ENCODE data around the gene TRHDE. TPM values are rescaled to one million over a fixed set of nuclear protein-coding genes. Genes with fewer than 3 reads are reported as not detected.
A peak's percentile ranks its signal among the peaks of the same experiment; 100 is the strongest.

The TRHDE gene
- total and polyA plus RNA-seq, 4 donors: 4.5 to 22.4 (median 7.3) TPM

DNA sequence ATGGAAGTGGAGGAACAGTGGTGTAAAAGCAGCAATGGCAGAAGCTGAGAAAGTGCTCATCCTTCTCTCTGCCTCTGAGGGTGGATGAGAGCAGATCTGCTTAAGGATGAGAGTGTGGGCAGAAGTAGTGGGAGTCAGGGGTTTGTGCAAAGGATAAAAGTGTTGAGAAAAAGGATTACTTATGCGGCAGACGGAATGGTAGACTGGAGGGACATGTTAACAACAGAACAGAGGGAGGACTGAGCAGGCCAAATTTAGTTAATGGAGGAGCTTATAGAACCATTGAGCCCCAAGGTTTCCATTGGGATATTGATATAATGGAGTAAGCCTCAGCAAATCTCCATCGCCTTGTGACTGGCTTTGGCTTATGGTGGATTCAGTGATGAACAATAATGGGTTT, 25.5 kb downstream of the TRHDE start:
- H3K4me3 ChIP-seq (ENCODE audit: low read depth, low read length): no peak overlapping the region
- H3K36me3 ChIP-seq (ENCODE audit: control insufficient read depth, insufficient read depth, low read length): no peaks in the 10 kb centered on the region
- no peaks in the 10 kb centered on the region for H3K27me3 ChIP-seq (ENCODE audit: control insufficient read depth, insufficient read depth, low read length)
- no peak for DNase-seq (ENCODE audit: low read depth in 4 of 6, low spot score in 6 of 6)
- H3K27ac ChIP-seq (ENCODE audit: low read depth, low read length): no peak overlapping the region
- no peaks in the 10 kb centered on the region for H3K9me3 ChIP-seq (ENCODE audit: control insufficient read depth, insufficient read depth, low read length)
- 100% methylated on average over 2 of the region's 3 CpGs for WGBS (ENCODE audit: insufficient coverage)
- H3K4me1 ChIP-seq (ENCODE audit: control insufficient read depth, insufficient read depth, low read length): no peaks in the 10 kb centered on the region

DNA sequence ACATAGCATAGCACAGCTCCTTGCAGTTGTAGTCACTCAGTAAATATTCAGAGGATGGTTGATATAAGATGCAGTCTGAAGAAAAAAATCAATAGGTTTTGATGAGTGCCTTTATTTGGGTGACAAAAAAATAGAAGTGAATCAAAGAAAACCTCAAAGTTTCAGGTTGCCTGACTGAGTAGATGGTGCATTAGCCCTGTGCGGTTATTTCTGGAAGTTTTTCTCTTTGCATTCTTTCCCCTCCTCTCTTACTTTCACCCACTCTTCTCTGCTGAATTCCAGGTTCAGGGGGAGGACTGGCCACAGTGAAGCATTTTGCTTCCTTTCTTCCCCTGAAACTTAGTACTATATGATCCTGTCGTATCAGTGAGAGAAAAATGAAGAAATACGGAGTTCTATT, 28.6 kb downstream of the TRHDE start:
- Histone ChIP-seq H3K36me3 (ENCODE audit: control insufficient read depth, insufficient read depth, low read length) (no peaks in the 10 kb centered on the region), H3K4me1 (ENCODE audit: control insufficient read depth, insufficient read depth, low read length) (no peaks in the 10 kb centered on the region), H3K4me3 (ENCODE audit: low read depth, low read length) (no peak overlapping the region), H3K27me3 (ENCODE audit: control insufficient read depth, insufficient read depth, low read length) (no peaks in the 10 kb centered on the region), H3K9me3 (ENCODE audit: control insufficient read depth, insufficient read depth, low read length) (no peaks in the 10 kb centered on the region), H3K27ac (ENCODE audit: low read depth, low read length) (no peak overlapping the region)
- no peak for DNase-seq (ENCODE audit: low read depth in 4 of 6, low spot score in 6 of 6)
- 57% methylated on average over 1 of the region's 3 CpGs for WGBS (ENCODE audit: insufficient coverage)

DNA sequence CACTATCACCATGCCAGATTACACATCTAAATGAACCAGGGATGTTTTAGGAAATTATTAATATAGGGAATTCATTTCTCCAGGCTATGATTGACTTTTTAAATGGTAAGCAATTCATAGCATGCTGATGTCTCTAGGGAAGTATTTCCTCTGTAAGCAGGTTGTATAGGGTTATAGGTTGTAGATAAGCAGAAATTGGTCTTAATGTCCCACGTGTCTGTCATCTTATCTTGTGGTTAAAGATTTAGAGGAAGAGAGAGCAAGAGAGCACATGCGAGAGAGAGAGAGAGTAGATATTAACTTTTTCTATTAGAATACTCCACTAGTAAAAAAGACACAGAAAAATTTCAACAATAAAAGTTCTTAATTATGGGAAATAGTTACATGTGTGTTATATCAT, 32.6 kb downstream of the TRHDE start:
- Histone ChIP-seq H3K36me3 (ENCODE audit: control insufficient read depth, insufficient read depth, low read length) (no peaks in the 10 kb centered on the region), H3K4me3 (ENCODE audit: low read depth, low read length) (no peak overlapping the region), H3K27me3 (ENCODE audit: control insufficient read depth, insufficient read depth, low read length) (no peaks in the 10 kb centered on the region), H3K9me3 (ENCODE audit: control insufficient read depth, insufficient read depth, low read length) (no peaks in the 10 kb centered on the region), H3K4me1 (ENCODE audit: control insufficient read depth, insufficient read depth, low read length) (no peaks in the 10 kb centered on the region), H3K27ac (ENCODE audit: low read depth, low read length) (no peak overlapping the region)
- WGBS (ENCODE audit: insufficient coverage): no CpG with 5 or more reads among the region's 2 CpGs
- no peak for DNase-seq (ENCODE audit: low read depth in 4 of 6, low spot score in 6 of 6)

GRCh38 chr12:72307229-72307628, 35.1 kb downstream of the TRHDE start:
- no peaks in the 10 kb centered on the region for H3K27me3 ChIP-seq (ENCODE audit: control insufficient read depth, insufficient read depth, low read length)
- DNase-seq (ENCODE audit: low read depth in 4 of 6, low spot score in 6 of 6): no peak
- H3K4me3 ChIP-seq (ENCODE audit: low read depth, low read length): no peak overlapping the region
- no peak overlapping the region for H3K27ac ChIP-seq (ENCODE audit: low read depth, low read length)
- no peaks in the 10 kb centered on the region for H3K4me1 ChIP-seq (ENCODE audit: control insufficient read depth, insufficient read depth, low read length)
- H3K36me3 ChIP-seq (ENCODE audit: control insufficient read depth, insufficient read depth, low read length): no peaks in the 10 kb centered on the region
- WGBS (ENCODE audit: insufficient coverage): 100% methylated on average over 3 of the region's 6 CpGs
- no peaks in the 10 kb centered on the region for H3K9me3 ChIP-seq (ENCODE audit: control insufficient read depth, insufficient read depth, low read length)

GRCh38 chr12:72311946-72312345, 39.8 kb downstream of the TRHDE start:
- no peak for DNase-seq (ENCODE audit: low read depth in 4 of 6, low spot score in 6 of 6)
- Histone ChIP-seq H3K27ac (ENCODE audit: low read depth, low read length) (no peak overlapping the region), H3K9me3 (ENCODE audit: control insufficient read depth, insufficient read depth, low read length) (no peaks in the 10 kb centered on the region), H3K36me3 (ENCODE audit: control insufficient read depth, insufficient read depth, low read length) (no peaks in the 10 kb centered on the region), H3K27me3 (ENCODE audit: control insufficient read depth, insufficient read depth, low read length) (no peaks in the 10 kb centered on the region), H3K4me3 (ENCODE audit: low read depth, low read length) (no peak overlapping the region), H3K4me1 (ENCODE audit: control insufficient read depth, insufficient read depth, low read length) (no peaks in the 10 kb centered on the region)
- WGBS (ENCODE audit: insufficient coverage): 77% methylated on average over 3 of the region's 5 CpGs

DNA sequence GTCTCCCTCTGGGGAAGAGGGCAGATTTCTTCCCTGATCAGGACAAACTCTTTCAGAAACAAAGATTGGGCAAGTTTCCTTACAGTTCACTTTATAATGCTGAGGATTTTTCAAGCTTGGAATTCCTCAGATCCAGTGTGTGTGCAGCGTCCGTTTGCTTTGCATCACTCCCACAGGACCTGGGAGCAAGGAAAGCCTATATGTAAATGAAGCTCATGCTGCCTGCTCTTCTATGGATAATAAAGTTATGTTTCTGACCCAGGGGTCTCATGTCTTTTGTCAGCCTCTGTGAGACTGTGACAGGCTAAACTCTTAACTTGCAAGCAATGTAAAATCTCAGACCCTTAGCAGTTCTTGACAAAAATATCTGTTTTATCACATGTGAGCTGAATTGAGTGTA, 41.6 kb downstream of the TRHDE start:
- H3K27ac ChIP-seq (ENCODE audit: low read depth, low read length): no peak overlapping the region
- H3K9me3 ChIP-seq (ENCODE audit: control insufficient read depth, insufficient read depth, low read length): no peaks in the 10 kb centered on the region
- H3K4me1 ChIP-seq (ENCODE audit: control insufficient read depth, insufficient read depth, low read length): no peaks in the 10 kb centered on the region
- no peak overlapping the region for H3K4me3 ChIP-seq (ENCODE audit: low read depth, low read length)
- DNase-seq (ENCODE audit: low read depth in 4 of 6, low spot score in 6 of 6): no peak
- H3K36me3 ChIP-seq (ENCODE audit: control insufficient read depth, insufficient read depth, low read length): no peaks in the 10 kb centered on the region
- no peaks in the 10 kb centered on the region for H3K27me3 ChIP-seq (ENCODE audit: control insufficient read depth, insufficient read depth, low read length)
- WGBS (ENCODE audit: insufficient coverage): no CpG with 5 or more reads among the region's 2 CpGs

DNA sequence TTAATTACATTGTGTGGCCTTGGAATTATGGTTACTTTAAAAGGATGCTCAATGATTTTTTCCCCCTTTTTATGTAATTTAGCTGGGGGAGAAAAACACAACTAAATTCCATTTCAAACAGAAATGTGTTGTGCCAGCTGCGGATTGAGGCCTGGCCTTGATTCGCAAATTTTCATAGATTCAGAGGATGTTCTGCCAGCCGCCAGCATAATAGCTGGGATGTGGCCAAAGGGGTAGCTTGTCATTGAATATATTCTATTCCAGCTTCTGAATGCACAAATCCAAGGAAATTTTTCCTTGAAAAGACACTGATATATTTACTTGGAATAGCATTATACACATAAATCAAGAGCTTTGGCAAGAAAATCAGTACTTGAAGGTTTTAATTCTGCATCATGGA, 43.7 kb downstream of the TRHDE start:
- Histone ChIP-seq H3K4me3 (ENCODE audit: low read depth, low read length) (no peak overlapping the region), H3K27ac (ENCODE audit: low read depth, low read length) (no peak overlapping the region), H3K27me3 (ENCODE audit: control insufficient read depth, insufficient read depth, low read length) (no peaks in the 10 kb centered on the region), H3K36me3 (ENCODE audit: control insufficient read depth, insufficient read depth, low read length) (no peaks in the 10 kb centered on the region), H3K9me3 (ENCODE audit: control insufficient read depth, insufficient read depth, low read length) (no peaks in the 10 kb centered on the region), H3K4me1 (ENCODE audit: control insufficient read depth, insufficient read depth, low read length) (no peaks in the 10 kb centered on the region)
- DNase-seq (ENCODE audit: low read depth in 4 of 6, low spot score in 6 of 6): peak in 2 of 6 donors; percentile 24 to 52
- 60% methylated on average over 2 of the region's 3 CpGs for WGBS (ENCODE audit: insufficient coverage)

GRCh38 chr12:72318341-72318740, 46.2 kb downstream of the TRHDE start:
- DNase-seq (ENCODE audit: low read depth in 4 of 6, low spot score in 6 of 6): no peak

GRCh38 chr12:72323881-72324280, 51.7 kb downstream of the TRHDE start:
- no CpG with 5 or more reads among the region's 1 CpG for whole genome bisulfite sequencing (ENCODE audit: insufficient coverage)
- no peaks in the 10 kb centered on the region for H3K36me3 ChIP-seq (ENCODE audit: control insufficient read depth, insufficient read depth, low read length)
- DNase-seq (ENCODE audit: low read depth in 4 of 6, low spot score in 6 of 6): no peak
- H3K4me3 ChIP-seq (ENCODE audit: low read depth, low read length): no peak overlapping the region
- no peak overlapping the region for H3K27ac ChIP-seq (ENCODE audit: low read depth, low read length)
- no peaks in the 10 kb centered on the region for H3K9me3 ChIP-seq (ENCODE audit: control insufficient read depth, insufficient read depth, low read length)
- no peaks in the 10 kb centered on the region for H3K27me3 ChIP-seq (ENCODE audit: control insufficient read depth, insufficient read depth, low read length)
- no peaks in the 10 kb centered on the region for H3K4me1 ChIP-seq (ENCODE audit: control insufficient read depth, insufficient read depth, low read length)

More at GRCh38 chr12:72318341-72318740, 46.2 kb downstream of the TRHDE start:
- Histone ChIP-seq H3K4me3 (ENCODE audit: low read depth, low read length) (no peak overlapping the region), H3K4me1 (ENCODE audit: control insufficient read depth, insufficient read depth, low read length) (no peaks in the 10 kb centered on the region), H3K9me3 (ENCODE audit: control insufficient read depth, insufficient read depth, low read length) (no peaks in the 10 kb centered on the region), H3K27me3 (ENCODE audit: control insufficient read depth, insufficient read depth, low read length) (no peaks in the 10 kb centered on the region), H3K36me3 (ENCODE audit: control insufficient read depth, insufficient read depth, low read length) (no peaks in the 10 kb centered on the region), H3K27ac (ENCODE audit: low read depth, low read length) (no peak overlapping the region)
- WGBS (ENCODE audit: insufficient coverage): 96% methylated on average over 3 of the region's 4 CpGs

- Histone ChIP-seq H3K36me3 (ENCODE audit: control insufficient read depth, insufficient read depth, low read length) (no peaks in the 10 kb centered on the region), H3K9me3 (ENCODE audit: control insufficient read depth, insufficient read depth, low read length) (no peaks in the 10 kb centered on the region), H3K27ac (ENCODE audit: low read depth, low read length) (no peak overlapping the region), H3K4me3 (ENCODE audit: low read depth, low read length) (no peak overlapping the region), H3K4me1 (ENCODE audit: control insufficient read depth, insufficient read depth, low read length) (no peaks in the 10 kb centered on the region), H3K27me3 (ENCODE audit: control insufficient read depth, insufficient read depth, low read length) (no peaks in the 10 kb centered on the region)
- 43% methylated on average over 9 of the region's 9 CpGs for WGBS (ENCODE audit: insufficient coverage)
- DNase-seq (ENCODE audit: low read depth in 4 of 6, low spot score in 6 of 6): peak in 3 of 6 donors; percentile 6 to 73 (median 22)
Measured at GRCh38 chr12:72330301-72330700, 58.1 kb downstream of the TRHDE start.
